HG03457 (cell line): ENCODE results near the gene SAV1.
"Not testable (repeated sequence)": the region's sequence is repeated elsewhere in the genome, so short reads cannot be mapped to it uniquely, and the experiment has no call there.

ENCODE experiments used
- ATAC-seq: cut with Tn5 transposase; IDR thresholded peaks from one replicate; pipeline ENCODE4 v1.9.1; 2021; ENCODE audit warnings: moderate number of reproducible peaks; ENCODE audit not compliant: unreplicated experiment

The SAV1 gene

DNA sequence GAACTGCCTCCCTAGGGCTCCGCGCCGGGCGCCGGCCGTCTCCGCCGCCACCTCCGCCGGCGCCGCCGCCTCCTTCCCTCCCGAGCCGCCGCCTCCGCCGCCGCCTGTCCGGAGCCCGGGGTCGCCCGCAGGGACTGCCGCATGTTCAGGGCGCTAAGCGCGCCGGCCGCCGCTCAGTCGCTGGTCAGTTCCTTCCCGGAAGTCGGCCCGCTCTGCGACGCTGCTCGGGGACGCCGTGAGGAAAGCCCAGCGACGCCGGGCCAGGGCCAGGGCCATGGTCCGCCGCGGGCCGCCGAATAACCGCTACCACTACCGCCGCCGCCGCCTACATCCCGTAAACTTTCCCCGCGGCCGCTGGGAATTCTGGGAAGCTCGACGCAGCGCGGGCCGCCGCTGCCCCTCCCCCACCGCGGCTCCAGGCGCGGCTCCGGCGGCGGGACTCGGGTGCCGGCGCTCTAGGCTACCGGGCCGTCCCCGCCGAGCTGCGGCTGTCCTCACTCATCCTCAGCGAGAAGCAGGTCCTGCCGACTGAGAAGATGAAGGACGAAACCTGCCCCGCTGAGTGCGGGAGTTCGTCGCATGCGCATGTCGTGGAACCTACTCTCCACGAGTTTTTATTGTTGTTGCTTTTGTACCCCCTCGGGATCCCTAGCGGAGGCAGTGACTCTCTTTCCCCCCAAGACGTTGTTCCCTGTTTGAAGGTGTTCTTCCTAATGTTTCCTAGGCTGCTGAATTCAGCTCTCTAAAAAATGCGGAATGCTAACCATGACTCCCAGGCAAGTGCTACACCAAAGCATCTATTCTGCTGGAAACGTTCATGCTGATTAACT, at the start of gene SAV1:
Gene SAV1, minus strand, starts transcription at position 311 of the 830 bp plus-strand sequence. CDS start 339 bp downstream, outside the sequence.
- no peak for ATAC-seq

DNA sequence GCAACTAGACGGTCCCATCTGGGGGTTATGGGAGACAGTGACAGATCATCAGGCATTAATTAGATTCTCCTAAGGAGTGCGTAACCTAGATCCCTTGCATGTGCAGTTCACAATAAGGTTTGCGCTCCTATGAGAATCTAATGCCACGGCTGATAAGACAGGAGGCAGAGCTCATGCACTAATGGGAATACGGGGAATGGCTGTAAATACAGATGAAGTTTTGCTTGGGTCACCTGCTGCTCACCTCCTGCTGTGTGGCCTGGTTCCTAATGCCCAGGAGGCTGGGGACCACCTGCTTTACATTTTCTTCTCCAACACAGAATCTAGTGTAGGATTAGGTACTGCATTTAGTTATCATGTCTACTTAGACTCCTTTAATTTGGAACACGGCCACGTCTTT, 49.7 kb upstream of the SAV1 start:
- no peak for ATAC-seq

DNA sequence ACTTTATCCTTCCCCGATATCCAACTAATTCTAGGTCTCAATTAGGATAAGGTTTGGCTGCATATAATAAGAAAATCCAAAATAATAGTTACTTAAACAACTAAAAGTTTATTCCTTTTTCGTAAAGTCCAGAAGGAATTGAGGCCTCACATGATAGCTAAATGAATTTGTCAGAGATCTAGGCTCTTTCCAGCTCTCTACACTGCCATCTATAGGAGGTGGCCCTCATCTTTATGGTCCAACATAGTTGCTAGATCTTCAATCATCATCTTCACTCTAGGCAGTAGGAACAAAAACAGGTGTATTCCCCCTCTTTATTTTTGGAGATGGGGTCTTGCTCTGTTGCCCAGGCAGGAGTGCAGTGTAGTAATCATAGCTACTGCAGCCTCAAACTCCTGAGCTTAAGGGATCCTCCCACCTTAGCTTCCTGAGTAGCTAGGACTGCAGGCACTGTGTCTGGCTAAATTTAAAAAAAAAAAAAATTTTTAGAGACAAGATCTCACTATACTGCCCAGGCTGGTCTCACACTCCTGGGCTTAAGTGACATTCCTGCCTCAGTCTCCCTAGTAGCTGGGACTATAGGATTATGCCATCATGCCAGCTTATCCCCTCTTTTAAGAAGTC, 46.5 kb upstream of the SAV1 start:
- ATAC-seq, result no peak

DNA sequence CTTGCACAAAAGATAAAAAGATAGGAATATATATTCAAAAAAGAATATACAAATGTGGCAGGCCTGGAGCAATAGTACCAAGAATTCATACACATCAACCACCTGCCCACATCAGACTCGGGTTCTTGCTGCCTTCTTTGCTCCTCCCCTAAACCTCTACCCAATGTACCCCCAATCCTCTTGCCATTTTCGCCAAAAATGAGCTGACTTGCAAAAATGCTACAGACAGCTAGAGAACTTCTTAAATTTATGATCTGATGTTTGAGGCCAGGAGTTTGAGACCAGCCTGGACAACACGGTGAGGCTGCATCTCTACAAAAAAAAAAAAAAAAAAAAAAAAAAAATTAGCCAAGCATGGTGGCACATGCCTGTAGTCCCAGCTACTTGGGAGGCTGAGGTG, 42.9 kb upstream of the SAV1 start:
- ATAC-seq, result no peak

DNA sequence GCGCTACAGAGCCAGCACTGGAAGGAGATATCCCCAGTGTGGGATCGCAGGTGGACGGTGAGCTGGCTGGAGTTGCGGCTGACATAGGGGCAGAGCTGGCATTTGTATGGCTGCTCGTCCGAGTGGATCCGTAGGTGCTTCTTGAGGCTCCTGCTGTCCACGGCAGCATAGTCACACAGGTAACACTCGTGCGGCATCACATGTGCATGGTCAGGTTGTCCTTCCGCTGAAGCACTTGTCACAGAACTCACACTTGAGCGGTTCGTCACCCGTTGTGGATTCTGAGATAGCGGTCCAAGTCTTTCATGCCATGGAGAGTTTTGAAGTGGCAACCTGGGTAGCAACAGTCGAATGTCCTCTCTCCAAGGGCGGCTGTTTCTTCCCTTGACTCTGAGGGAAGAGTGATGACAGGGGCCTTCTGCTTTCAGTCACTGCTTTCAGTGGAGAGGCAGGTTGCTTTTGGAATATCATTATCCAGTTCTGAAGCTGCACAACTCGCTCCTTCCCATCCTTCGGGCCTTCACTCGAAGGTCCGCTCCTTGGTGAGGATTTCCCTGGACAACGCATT, 37.0 kb upstream of the SAV1 start:
- ATAC-seq, result no peak

DNA sequence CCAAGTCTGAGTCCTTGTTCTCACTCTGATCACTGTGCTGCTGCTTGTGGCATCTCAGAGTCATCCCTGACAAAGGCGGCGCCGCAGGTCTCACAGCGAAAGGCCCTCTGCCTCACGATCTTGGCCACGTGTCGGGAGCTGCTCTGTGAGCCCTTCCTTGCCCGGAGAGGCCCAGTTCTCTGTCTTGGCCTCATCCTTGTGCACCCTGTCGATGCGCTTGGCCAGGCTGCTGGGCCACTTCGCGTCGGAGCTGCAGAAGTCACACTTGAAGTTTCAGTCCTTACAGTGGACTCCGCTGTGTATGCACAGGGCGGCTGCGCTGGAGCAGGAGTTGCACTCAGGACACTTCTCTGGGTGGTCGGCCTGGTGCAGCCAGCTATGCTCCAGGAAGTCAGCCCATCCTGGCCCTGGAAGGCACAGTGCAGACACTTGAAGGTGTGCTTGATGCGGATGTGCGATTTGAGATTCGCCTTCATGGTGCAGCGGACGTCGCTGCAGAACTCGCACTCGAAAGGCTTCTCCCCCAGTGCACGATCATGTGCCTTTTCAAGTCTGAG, 36.4 kb upstream of the SAV1 start:
- ATAC-seq, result no peak

DNA sequence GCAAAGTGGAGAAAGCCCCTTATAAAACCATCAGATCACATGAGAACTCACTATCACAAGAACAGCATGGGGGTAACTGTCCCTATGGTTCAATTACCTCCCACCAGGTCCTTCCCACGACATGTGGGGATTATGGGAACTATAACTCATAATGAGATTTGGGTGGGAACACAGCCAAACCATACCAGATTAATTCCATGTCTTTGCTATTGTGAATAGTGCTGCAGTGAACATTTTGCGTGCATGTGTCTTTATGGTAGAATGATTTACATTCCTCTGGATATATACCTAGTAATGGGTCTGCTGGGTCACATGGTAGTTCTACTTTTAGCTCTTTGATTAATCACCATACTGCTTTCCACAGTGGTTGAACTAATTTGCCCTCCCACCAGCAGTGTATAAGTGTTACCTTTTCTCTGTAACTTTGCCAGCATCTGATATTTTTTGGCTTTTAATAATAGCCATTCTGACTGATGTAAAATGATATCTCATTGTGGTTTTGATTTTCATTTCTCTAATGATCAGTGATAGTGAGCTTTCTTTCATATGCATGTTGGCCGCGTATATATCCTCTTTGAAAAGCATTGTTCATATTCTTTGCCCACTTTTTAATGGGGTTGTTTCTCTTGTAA, 29.7 kb upstream of the SAV1 start:
- no peak for ATAC-seq

DNA sequence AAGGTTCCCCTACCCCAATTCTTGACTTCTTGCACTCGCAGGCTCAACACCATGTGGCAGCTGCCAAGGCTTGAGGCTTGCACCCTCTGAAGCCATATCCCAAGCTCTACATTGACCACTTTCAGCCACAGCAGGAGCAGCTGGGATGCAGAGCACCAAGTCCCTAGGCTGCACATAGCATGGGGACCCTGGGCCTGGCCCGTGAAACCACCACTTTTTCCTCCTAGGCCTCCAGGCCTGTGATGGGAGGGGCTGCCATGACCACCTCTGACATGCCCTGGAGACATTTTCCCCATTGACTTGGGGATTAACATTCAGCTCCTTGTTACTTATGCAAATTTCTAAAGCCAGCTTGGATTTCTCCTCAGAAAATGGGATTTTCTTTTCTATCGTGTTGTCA, 26.2 kb upstream of the SAV1 start:
- ATAC-seq, result not testable (repeated sequence)

DNA sequence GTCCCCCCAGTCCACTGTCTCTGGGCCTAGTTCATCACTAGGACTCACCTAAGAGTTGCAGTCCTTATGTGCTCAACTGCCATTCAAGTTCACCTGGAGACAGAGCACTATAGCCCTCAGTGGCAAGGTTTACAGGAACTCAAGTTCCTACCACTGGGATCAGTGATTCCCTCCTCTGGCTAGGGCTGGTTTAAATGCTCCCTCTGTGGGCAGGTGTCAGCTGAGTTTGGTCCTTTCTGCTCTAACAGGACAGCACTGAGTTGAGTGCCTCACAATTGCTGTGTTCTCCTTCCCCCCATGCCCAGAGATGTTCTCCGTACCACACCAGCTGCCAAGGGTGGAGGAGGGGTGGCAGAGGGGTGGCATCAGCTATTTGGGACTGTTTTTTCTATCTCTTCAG, 20.8 kb upstream of the SAV1 start:
- no peak for ATAC-seq

DNA sequence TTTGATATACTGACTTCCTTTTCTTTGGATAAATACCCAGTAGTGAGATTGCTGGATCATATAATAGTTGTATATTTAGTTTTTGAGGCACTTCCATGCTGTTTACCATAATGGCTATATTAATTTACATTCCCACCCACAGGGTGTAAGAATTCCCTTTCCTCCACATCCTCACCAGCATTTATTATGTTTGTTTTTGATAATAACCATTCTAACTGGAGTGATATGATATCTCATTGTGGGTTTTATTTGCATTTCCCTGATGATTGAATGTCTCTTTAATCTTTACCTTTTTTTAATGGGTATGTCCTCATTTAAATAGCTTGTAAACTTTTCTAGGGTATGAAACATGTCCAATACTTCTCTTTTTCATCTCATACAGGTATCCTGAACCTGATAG, 11.6 kb upstream of the SAV1 start:
- ATAC-seq, result no peak

DNA sequence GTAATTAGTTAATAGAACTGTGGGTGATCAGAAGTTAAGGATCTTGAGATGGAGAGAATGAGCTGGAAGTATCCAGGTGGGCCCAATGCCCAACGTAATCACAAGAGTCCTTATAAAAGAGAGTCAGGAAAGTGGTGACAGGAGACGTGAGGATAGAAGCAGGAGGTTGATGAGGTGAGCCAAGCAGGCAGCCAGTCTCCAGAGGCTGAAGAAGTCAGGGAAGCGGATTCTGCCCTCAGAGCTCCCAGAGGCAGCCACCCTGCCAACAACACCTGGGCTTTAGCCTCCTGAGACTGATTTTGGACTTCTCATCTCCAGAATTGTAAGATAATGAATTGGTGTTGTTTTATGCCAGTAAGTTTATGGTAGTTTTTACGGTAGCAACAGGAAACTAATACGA, 10.1 kb upstream of the SAV1 start:
- no peak for ATAC-seq

DNA sequence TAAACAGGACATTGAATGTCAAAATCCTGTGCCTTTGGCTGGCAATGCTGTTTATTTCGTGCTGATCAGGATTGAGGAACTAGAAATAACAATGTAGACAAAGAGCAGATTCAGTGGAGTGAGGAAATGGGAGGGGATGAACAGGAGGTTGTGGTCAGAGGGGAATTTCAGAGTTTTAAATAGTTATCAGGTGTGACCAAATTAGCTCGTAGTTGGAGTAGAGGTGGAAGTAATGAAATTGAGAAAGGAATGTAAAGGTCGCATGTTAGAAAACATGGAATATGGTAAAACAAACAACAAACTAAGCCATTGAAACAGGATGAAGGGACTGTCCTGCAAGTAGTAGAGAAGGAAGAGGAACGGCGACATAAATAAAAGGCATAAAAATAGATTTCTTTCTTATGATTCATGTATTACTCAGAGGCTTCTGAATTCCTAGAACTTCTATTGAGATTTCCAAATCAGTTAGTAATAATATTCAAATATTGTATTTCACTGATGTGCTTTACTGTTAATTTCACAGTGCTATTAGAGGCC, 9.5 kb upstream of the SAV1 start:
- no peak for ATAC-seq

DNA sequence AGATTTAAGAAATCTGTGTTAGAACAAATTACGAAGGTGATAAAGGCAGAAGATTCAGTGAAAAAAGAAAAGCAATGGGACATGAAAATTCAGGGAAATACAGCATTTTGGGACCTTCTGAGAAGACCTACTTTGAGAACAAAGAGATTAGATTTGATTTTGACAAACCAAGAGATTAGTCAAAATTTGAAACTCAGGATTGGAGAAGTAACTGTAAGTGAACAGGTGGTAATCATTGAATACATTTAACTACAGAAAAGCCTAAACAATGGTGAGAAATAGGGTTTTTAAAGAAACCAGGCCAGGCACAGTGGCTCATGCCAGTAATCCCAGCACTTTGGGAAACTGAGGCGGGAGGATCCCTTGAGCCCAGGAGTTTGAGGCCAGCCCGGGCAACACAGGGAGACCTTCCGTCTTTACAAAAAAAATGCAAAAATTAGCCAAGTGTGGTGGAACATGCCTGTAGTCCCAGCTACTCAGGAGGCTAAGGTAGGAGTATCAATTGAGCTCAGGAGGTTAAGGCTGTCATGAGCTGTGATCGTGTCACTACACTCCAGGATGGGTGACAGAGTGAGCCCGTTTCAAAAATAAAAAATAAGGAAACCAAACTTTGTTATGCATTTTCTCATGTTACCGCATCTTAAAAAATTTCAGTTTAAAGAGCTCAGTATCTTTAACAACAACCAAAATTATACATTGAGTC, 8.9 kb upstream of the SAV1 start:
- no peak for ATAC-seq

DNA sequence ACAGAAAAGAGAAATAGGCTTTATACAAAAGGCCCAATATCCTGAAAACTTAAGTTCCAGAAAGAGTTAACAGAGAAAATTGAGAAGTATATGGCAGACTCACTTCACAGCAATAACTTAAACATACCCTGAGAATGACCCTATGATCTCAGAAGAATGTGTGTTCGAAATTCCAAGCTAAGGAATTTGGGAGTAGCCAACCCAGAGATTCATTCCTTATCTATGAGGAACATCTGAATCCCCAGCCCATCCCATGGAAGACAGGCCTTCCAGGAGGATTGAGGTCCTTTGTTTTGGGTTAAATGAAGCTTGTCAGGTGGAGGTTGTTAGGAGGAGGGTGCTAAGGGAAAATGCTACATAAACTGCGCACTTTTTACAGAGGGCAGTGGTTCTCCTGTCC, 7.5 kb upstream of the SAV1 start:
- no peak for ATAC-seq

DNA sequence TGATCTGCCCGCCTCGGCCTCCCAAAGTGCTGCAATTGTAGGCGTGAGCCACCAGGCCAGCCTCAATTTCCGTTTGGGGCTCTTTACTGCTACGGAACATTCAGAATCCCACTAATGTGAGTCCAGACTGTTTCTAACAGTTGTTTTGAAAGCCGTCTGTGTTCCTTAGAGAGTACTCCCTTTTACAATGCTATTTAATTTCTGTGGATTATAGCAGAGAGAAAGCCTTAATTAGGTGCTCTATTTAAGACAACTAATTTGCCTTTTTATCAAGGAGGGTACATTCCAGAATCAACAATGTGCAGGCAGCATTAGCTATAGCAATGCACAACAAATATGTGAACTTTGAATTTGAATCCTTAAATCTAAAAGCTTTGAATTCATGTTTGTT, 2.8 kb upstream of the SAV1 start:
- no peak for ATAC-seq

DNA sequence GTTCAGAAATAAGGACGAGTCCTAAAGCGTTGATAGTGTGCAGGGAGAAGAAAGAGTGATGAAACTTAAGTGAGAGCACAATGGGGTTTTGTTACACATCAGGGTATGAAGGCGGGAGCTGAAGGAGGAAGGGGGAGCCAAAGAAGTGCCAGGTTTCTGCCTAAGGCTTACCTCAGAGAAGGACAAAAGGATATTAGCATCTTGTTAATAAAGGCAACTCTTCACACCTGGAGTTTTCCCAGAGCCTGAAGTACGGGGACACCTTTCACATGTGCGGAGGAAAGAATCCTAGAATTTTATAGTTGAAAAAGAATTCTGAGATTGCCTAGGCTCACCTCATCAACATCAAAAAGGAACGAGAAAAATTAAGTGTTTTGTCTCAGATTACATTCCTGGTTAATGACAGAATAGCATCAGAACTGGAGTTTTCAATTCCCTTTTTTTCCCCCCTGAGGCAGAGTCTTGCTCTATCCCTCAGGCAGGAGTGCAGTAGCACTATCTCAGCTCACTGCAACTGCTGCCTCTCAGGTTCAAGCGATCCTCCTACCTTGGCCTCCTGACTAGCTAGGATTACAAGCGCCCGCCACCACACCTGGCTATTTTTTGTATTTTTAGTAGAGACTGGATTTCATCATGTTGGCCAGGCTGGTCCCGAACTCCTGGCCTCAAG, 2.2 kb upstream of the SAV1 start:
- no peak for ATAC-seq

DNA sequence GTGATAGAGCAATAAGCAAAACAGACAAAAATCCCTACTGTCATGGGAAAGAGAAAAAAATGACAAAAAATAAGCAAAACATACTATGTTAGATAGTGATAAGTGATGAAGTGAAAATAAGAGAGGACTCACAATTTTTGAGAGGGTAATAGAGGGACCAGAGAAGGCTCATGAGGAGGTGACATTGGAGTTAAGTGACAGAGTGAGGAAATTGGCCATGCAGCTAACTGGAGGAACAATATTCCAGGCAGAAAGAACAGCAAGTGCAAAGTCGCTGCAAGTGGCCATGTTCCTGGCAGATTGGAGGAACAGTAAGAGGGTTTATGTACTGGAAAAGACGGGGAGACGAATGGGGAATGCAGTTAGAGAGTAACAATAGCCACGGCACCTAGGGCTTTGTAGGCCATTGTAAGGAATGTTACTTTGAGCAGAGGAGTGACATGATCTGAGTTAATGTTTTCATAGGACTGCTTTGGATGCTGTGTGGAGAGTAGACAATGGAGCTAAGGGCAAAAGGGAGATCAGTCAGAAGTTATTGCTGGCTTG, 1.4 kb upstream of the SAV1 start:
- ATAC-seq, result no peak

DNA sequence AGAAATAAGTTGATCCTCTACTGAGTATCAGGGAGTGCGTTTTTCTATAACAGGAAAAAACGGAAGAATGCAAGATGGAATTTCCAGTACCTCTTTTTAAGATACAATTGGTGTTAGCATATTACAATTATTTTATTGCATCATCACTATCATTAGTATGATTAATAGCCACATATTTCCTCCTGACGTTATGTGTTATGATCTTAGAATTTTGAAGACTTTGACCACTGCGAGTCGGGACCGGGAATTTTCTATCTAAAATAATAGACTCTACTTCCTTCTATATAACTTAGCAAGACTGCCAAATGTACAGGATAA, 679 bp upstream of the SAV1 start:
- ATAC-seq, result no peak

DNA sequence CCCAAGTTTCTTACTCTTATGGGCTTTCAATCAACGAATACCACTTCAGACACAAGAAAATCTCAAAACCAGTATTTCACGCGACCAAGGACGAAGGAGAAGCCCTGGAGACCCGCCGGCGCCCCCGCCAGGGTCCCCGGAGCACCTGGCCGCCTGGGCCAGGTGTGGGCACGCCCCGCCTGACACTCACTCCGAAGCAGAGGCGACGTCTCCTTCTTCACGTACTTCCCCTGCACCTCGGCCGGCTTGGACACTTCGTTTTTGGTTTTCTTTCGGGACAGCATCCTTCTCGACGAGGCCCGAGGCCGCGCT, 466 bp downstream of the SAV1 start:
- no peak for ATAC-seq
